GM12874 (cell line): ENCODE data around the gene C3orf22.

ENCODE experiments used
- CTCF ChIP-seq: IDR thresholded peaks from 2 replicates; pipeline ENCODE4 v1.5.1; 2011; ENCODE audit warnings: low read depth, mild to moderate bottlenecking, control low read depth, low read length, moderate library complexity; ENCODE audit not compliant: insufficient read depth

C3orf22 gene

DNA sequence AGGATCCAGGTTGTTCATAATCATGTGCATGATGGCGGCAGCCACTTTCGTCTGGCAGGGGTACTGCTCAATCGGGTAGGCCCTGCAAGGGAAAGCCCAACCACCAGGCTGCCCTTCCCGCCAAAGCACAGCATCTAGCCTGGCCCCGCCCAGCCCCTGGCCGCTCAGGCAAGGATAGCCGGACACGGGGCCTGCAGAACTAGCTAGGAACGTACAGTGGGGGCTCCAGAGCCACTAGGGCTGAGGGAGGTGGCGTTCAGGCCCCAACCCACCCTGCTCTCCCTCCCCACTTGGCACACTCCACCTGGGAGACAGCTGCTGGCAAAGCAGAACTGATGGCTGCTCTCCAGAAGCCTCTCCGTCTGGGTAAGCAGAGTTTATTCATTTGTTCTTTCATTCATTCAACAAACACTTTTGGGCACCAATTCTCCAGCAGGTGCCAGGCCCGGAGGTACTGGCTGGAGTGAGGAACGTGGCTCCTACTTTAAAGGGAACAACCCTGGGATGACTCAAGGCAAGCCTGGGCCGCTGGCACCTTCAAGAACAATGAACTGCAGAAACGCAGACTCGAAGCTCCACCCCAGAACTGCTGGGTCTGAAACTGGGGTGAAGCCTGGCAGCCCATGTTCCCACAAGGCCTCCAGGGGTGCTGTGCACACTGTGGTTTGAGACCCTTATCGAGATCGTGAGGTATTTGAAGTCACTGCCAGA, 49.0 kb downstream of the C3orf22 start:
- TF ChIP-seq CTCF: no peak

- TF ChIP-seq CTCF: no peak
These were observed 50.2 kb downstream of the C3orf22 start for GRCh38 chr3:126508564-126508964.

DNA sequence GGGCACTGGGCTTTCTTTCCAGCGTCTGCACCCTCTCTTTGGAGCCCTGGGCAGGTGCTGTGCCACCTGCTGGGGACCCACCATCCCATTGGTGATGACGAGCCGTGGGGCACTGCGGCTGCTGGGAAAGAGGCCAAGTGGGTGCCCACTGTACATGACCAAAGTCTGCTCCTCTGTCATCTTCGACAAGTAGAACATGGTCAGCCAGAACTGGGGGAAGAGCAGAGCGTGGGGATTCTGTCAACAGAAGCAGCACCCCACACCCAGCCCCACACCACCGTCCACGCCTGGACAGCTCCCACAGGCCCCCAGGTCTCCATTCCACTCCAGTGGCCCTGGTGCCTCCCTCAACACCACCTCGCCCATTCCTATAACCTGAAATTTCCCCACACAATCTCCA, 50.8 kb downstream of the C3orf22 start:
- no peak for TF ChIP-seq CTCF

DNA sequence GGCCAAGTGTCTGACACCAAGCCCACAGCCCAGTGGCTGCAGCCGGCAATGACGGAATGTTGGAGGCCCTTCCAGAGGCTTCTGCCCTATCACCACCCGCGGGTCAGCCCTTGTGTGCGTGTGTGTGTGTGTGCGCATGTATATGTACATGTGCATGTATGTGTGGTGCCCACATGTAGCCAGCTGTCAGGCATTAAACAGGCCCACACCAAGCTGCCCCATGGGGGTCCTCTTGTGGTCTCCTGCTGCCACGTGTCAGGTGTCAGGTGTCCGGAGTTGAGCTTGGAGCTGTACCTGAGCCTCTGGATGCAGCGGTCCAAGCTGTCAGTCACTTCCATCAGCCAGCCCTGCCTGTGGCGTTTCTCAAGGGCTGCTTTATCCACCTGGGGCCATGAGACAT, 55.0 kb downstream of the C3orf22 start:
- no peak for TF ChIP-seq CTCF

- no peak for TF ChIP-seq CTCF
These were observed 56.1 kb downstream of the C3orf22 start for GRCh38 chr3:126502656-126503055.

GRCh38 chr3:126501736-126502135, 57.0 kb downstream of the C3orf22 start:
- no peak for TF ChIP-seq CTCF

- no peak for TF ChIP-seq CTCF
These were observed 57.7 kb downstream of the C3orf22 start for GRCh38 chr3:126501054-126501453.
